SK-N-MC (cell line): Measurements from ENCODE around the gene DNAH11.

Source experiments
- EZH2 ChIP-seq: fragments of 200-600 bp; sonication (generic); IDR thresholded peaks from one replicate; pipeline ENCODE4 v1.6.1; 2017; ENCODE audit warnings: antibody characterized with exemption
- POLR2AphosphoS5 ChIP-seq: IDR thresholded peaks from 2 replicates; pipeline ENCODE4 v1.6.1; 2012; ENCODE audit warnings: mild to moderate bottlenecking, low read depth, low read length, borderline replicate concordance

GRCh38 chr7:21733837-21734236 is 191.0 kb downstream of the DNAH11 start:
- no peak for TF ChIP-seq EZH2
- TF ChIP-seq POLR2AphosphoS5, result no peak
